Neural progenitor cell (in vitro differentiated cells): Measurements from ENCODE around the gene DPH1.

ENCODE experiments used
- CTCF ChIP-seq: fragments of 200-600 bp; sonication (generic); IDR thresholded peaks from 2 replicates; pipeline ENCODE4 v1.5.1; 2017; ENCODE audit warnings: antibody characterized with exemption, mild to moderate bottlenecking
- EZH2 ChIP-seq: fragments of 200-600 bp; sonication (generic); IDR thresholded peaks from 2 replicates; pipeline ENCODE4 v1.6.1; 2017; ENCODE audit warnings: antibody characterized with exemption, mild to moderate bottlenecking, moderate library complexity
- EZH2phosphoT487 ChIP-seq: fragments of 200-600 bp; sonication (generic); IDR thresholded peaks from 2 replicates; pipeline ENCODE4 v1.6.1; 2017; ENCODE audit warnings: antibody characterized with exemption

GRCh38 chr17:2083613-2084035, 53.7 kb downstream of the DPH1 start:
- no peak for TF ChIP-seq CTCF
- no peak for TF ChIP-seq EZH2phosphoT487
- TF ChIP-seq EZH2, result no peak
